ENCODE results near the gene SGPL1. TPM values are rescaled to one million over a fixed set of nuclear protein-coding genes. Genes with fewer than 3 reads are reported as not detected.

The SGPL1 gene
- total RNA-seq, 5 donors from 2014 or later (not counting 1 experiment from before 2014, with no cell fraction given): 25.0 to 36.8 (median 27.9) TPM

DNA sequence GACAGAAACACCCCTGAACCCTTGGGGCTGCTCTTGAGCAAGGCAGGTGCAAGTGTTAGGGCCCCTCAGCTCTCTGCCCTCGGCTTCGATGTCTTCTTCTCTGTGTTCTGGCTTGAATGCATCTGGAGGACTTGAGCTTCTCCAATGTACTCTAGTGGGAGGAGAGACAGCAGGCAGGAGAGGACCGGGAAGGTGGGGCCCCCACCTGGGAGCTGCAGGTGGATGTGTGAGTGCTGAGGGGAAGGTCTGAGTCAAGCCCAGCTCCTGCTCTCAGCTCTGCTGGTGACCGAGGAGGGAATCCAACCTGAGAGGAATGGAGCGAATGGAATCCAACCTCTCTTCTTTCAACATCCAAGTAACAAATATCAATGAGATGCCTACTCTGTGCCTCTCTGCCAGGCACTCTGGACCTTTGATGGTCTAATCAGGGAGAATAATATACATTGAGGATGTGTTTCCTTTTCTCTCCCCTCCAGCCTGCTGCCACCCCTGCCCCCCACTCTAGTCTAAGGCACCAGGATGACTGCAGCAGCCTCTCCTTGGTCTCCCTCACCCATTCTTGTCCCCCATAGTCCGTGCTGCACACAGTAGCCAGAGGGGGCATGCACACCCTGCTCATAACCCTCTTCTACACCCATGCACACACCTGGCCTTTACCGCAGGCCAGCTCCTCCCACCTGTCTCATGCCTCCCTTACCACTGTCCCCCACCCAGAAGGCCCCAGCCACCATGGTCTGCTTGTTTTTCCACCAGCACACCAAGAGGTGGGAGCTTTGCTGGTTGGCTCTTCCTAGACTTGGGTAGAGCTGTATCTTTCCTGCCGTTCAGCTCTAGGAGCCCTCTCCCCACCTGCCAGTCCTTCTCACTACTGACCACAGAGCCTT lies 44.2 kb upstream of the SGPL1 start:
- no peak overlapping the region for H3K4me3 ChIP-seq (ENCODE audit: control insufficient read depth in 1 of 2, extremely low read depth in 1 of 2, low read length in 1 of 2)
- 64% methylated on average over 3 of the region's 8 CpGs for WGBS (ENCODE audit: insufficient coverage)
- no peaks in the 10 kb centered on the region for H3K9me3 Mint-ChIP-seq
- CTCF ChIA-PET: no interaction called here
- peak in 1 of 35 experiments; percentile 1 for DNase-seq
- no peaks in the 10 kb centered on the region for H3K36me3 Mint-ChIP-seq
- no peaks in the 10 kb centered on the region for H3K36me3 ChIP-seq (ENCODE audit: control insufficient read depth in 2 of 2, extremely low read depth in 1 of 2, insufficient read depth in 1 of 2, low read length in 1 of 2)
- H3K9me3 ChIP-seq: no peaks in the 10 kb centered on the region
- H3K27me3 ChIP-seq (replicated peaks in 1 of 2; ENCODE audit: control insufficient read depth in 2 of 2, extremely low read depth in 1 of 2, insufficient read depth in 2 of 2, low read length in 1 of 2): no peaks in the 10 kb centered on the region
- H3K4me1 ChIP-seq (ENCODE audit: control insufficient read depth in 1 of 2, extremely low read depth in 1 of 2, insufficient read depth in 2 of 2, low read length in 2 of 2): no peaks in the 10 kb centered on the region
- no peaks in the 10 kb centered on the region for H3K4me1 Mint-ChIP-seq
- no peak overlapping the region for H3K27ac ChIP-seq (ENCODE audit: low read length)
- no peak overlapping the region for H3K4me3 Mint-ChIP-seq
- H3K27me3 Mint-ChIP-seq: no peaks in the 10 kb centered on the region
- ATAC-seq (replicated peaks in 1 of 4): no peak
- POLR2A ChIA-PET: no interaction called here
- no peak overlapping the region for H3K27ac Mint-ChIP-seq

DNA sequence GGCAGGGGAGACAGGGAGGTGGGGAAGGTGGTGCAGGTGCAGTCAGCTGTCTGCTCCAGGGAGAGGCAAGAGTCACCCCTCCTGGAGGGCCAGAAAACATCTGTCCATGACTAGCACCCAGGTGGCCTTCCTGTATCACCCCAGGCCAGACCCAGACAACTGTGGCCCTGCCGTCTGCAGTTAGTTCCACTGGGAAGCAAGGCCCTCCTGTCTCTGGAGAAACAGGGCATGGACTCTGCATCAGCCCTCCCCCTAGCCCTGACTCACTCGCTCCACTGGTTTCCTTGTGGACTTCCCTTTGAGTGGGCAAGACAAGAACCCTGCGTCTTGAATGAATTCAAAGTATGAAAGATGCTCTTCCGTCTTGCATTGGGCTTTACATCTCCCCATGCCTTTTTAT lies 43.1 kb upstream of the SGPL1 start:
- H3K4me1 ChIP-seq (ENCODE audit: control insufficient read depth in 1 of 2, extremely low read depth in 1 of 2, insufficient read depth in 2 of 2, low read length in 2 of 2): no peaks in the 10 kb centered on the region
- H3K27me3 Mint-ChIP-seq: no peaks in the 10 kb centered on the region
- H3K4me3 Mint-ChIP-seq: no peak overlapping the region
- no peak for ATAC-seq (replicated peaks in 1 of 4)
- H3K27ac ChIP-seq (ENCODE audit: low read length): no peak overlapping the region
- H3K9me3 ChIP-seq: no peaks in the 10 kb centered on the region
- ChIA-PET POLR2A (no interaction called here), CTCF (no interaction called here)
- no peaks in the 10 kb centered on the region for H3K27me3 ChIP-seq (replicated peaks in 1 of 2; ENCODE audit: control insufficient read depth in 2 of 2, extremely low read depth in 1 of 2, insufficient read depth in 2 of 2, low read length in 1 of 2)
- WGBS (ENCODE audit: insufficient coverage): 75% methylated on average over 1 of the region's 4 CpGs
- H3K4me3 ChIP-seq (ENCODE audit: control insufficient read depth in 1 of 2, extremely low read depth in 1 of 2, low read length in 1 of 2): no peak overlapping the region
- no peak overlapping the region for H3K27ac Mint-ChIP-seq
- no peaks in the 10 kb centered on the region for H3K36me3 Mint-ChIP-seq
- no peaks in the 10 kb centered on the region for H3K4me1 Mint-ChIP-seq
- no peaks in the 10 kb centered on the region for H3K36me3 ChIP-seq (ENCODE audit: control insufficient read depth in 2 of 2, extremely low read depth in 1 of 2, insufficient read depth in 1 of 2, low read length in 1 of 2)
- DNase-seq: peak in 1 of 35 experiments; percentile 2
- no peaks in the 10 kb centered on the region for H3K9me3 Mint-ChIP-seq

DNA sequence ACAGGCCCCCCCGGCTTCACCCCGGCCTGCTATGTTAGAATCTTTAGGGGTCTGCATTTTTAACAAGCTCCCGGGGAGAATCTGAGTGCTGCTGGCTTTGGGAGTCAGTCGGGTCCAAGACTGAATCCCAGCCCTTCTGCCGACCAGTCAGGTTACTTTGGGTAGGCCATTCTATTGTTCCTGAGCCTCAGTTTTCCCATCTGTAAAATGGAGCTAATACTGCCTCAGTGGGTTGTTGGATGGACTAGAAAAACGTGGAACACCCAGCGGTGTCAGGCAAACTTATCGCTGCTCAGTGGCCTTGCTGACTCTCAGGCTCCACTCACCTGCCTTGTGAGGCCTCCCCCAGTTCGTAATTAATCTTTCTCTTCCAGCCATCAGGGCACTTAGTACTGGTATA lies 42.3 kb upstream of the SGPL1 start:
- Histone ChIP-seq H3K27ac (ENCODE audit: low read length) (no peak overlapping the region), H3K9me3 (no peaks in the 10 kb centered on the region), H3K4me3 (ENCODE audit: control insufficient read depth in 1 of 2, extremely low read depth in 1 of 2, low read length in 1 of 2) (no peak overlapping the region), H3K27me3 (replicated peaks in 1 of 2; ENCODE audit: control insufficient read depth in 2 of 2, extremely low read depth in 1 of 2, insufficient read depth in 2 of 2, low read length in 1 of 2) (no peaks in the 10 kb centered on the region), H3K36me3 (ENCODE audit: control insufficient read depth in 2 of 2, extremely low read depth in 1 of 2, insufficient read depth in 1 of 2, low read length in 1 of 2) (no peaks in the 10 kb centered on the region), H3K4me1 (ENCODE audit: control insufficient read depth in 1 of 2, extremely low read depth in 1 of 2, insufficient read depth in 2 of 2, low read length in 2 of 2) (no peaks in the 10 kb centered on the region)
- no peak overlapping the region for H3K27ac Mint-ChIP-seq
- ATAC-seq (replicated peaks in 1 of 4) (no peak), DNase-seq (peak in 1 of 35 experiments; percentile 4)
- H3K4me1 Mint-ChIP-seq: no peaks in the 10 kb centered on the region
- H3K9me3 Mint-ChIP-seq: no peaks in the 10 kb centered on the region
- 80% methylated on average over 2 of the region's 9 CpGs for WGBS (ENCODE audit: insufficient coverage)
- H3K27me3 Mint-ChIP-seq: no peaks in the 10 kb centered on the region
- no peaks in the 10 kb centered on the region for H3K36me3 Mint-ChIP-seq
- ChIA-PET CTCF (interaction anchor here in 1 of 2 donors (0.6 kb wide), 1 partner anchor 232 kb away, joined by 3 read pairs; no protein-coding TSS in a partner anchor), POLR2A (interaction anchor here in 1 of 2 donors (0.6 kb wide), 1 partner anchor 16 kb away, joined by 4 read pairs; no protein-coding TSS in a partner anchor)
- no peak overlapping the region for H3K4me3 Mint-ChIP-seq

DNA sequence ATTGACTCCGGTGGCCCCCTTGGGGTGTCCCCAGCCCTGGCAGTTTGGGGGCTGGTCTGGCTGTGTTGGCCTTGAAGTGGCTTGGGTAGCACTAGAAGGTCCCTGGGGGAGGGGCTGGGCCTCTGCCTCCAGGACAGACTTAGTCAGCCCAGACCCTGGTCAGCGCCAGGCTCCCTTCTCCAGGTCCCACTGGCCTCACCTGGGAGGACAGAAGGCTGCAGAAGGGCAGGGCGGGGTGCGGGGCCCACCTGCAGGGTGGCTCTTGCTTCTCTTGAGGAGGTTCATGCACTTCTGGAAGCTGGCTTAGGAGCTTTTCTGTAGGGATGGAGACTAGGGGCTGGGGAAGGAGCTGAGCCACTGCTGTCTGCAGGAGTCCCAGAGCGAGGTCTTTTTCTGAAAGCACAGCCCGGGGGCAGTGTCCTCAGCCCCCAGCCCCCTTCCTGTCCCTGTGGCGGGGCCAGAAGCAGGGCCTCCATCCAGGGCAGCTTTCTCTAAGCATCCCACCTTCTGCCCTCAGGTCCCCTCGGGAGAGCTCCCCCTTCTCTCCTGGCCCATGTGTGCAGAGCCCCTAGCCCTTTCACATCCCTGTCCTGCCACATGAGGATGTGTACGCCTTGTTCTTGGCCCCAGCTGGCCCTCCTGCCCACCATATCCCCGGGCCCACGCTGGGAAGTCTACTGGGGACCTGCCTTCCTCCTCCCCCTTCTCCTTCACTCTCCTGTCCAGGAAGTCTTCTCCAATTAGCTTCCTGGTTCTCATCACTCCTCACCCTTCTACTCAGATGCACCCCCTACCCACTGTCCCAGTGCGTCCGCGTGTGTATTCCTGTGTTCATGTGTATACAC lies 41.6 kb upstream of the SGPL1 start:
- H3K4me3 Mint-ChIP-seq: no peak overlapping the region
- H3K4me1 Mint-ChIP-seq: no peaks in the 10 kb centered on the region
- ChIA-PET CTCF (interaction anchor here (0.6 kb wide), 2 partner anchors 104 to 233 kb away, joined by 3 read pairs; no protein-coding TSS in a partner anchor), POLR2A (interaction anchor here in 1 of 2 donors (0.6 kb wide), 1 partner anchor 16 kb away, joined by 4 read pairs; no protein-coding TSS in a partner anchor)
- Histone ChIP-seq H3K4me3 (ENCODE audit: control insufficient read depth in 1 of 2, extremely low read depth in 1 of 2, low read length in 1 of 2) (no peak overlapping the region), H3K36me3 (ENCODE audit: control insufficient read depth in 2 of 2, extremely low read depth in 1 of 2, insufficient read depth in 1 of 2, low read length in 1 of 2) (no peaks in the 10 kb centered on the region), H3K9me3 (no peaks in the 10 kb centered on the region), H3K4me1 (ENCODE audit: control insufficient read depth in 1 of 2, extremely low read depth in 1 of 2, insufficient read depth in 2 of 2, low read length in 2 of 2) (no peaks in the 10 kb centered on the region), H3K27me3 (replicated peaks in 1 of 2; ENCODE audit: control insufficient read depth in 2 of 2, extremely low read depth in 1 of 2, insufficient read depth in 2 of 2, low read length in 1 of 2) (no peaks in the 10 kb centered on the region), H3K27ac (ENCODE audit: low read length) (no peak overlapping the region)
- DNase-seq: no peak
- no peaks in the 10 kb centered on the region for H3K27me3 Mint-ChIP-seq
- H3K9me3 Mint-ChIP-seq: no peaks in the 10 kb centered on the region
- WGBS (ENCODE audit: insufficient coverage): 75% methylated on average over 11 of the region's 14 CpGs
- ATAC-seq (replicated peaks in 1 of 4): no peak
- H3K27ac Mint-ChIP-seq: no peak overlapping the region
- H3K36me3 Mint-ChIP-seq: no peaks in the 10 kb centered on the region

DNA sequence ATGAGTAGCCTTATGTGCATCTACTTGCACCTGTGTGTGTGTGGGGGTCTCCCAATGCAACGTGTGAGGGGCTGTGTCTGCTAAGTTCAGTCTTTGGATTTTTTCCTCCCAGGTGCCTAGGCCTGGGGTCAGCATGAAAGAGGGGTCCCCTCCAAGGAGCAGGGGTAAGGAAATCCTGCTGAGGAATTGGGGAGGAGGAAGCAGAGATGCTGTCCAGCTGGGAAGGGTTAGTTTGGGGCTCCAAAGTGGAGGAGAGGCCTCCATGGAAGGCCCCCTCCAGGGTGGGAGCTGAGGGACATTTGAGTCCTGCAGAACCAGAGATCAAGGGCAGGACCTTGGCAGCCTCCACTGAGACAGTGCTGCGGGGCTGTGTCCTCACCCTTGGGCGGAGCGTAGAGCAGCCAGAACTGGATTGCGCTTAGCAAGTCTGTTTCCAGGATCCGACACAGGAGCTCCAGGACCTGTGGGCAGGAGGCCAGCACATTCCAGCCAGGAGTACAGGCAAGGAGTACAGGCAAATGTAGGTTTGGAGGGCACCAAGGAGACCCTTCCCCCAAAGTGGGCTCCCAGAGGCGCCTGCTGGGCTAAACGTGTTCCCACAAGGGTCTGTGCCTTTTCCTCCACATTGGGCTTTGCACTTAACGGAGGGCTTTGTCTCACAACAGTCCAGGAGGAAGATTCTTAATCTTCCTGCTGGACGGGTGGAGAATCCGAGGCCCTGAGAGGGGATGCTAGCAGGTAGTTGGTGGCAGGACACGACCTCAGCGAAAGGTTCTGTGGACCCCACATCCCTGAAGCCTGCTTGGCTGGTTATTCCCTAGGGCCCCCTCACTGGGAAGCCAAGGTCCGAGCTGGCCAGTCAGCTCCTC lies 40.7 kb upstream of the SGPL1 start:
- H3K27me3 ChIP-seq (replicated peaks in 1 of 2; ENCODE audit: control insufficient read depth in 2 of 2, extremely low read depth in 1 of 2, insufficient read depth in 2 of 2, low read length in 1 of 2): no peaks in the 10 kb centered on the region
- ChIA-PET CTCF (interaction anchor here in 1 of 2 donors (0.6 kb wide), 1 partner anchor 103 kb away, joined by 3 read pairs; no protein-coding TSS in a partner anchor), POLR2A (no interaction called here)
- no peaks in the 10 kb centered on the region for H3K9me3 Mint-ChIP-seq
- no peaks in the 10 kb centered on the region for H3K4me1 Mint-ChIP-seq
- no peaks in the 10 kb centered on the region for H3K9me3 ChIP-seq
- no peak overlapping the region for H3K27ac ChIP-seq (ENCODE audit: low read length)
- H3K4me3 Mint-ChIP-seq: no peak overlapping the region
- H3K27me3 Mint-ChIP-seq: no peaks in the 10 kb centered on the region
- H3K27ac Mint-ChIP-seq: no peak overlapping the region
- ATAC-seq (replicated peaks in 1 of 4): no peak
- peak in 1 of 35 experiments; percentile 5 for DNase-seq
- no peaks in the 10 kb centered on the region for H3K4me1 ChIP-seq (ENCODE audit: control insufficient read depth in 1 of 2, extremely low read depth in 1 of 2, insufficient read depth in 2 of 2, low read length in 2 of 2)
- 83% methylated on average over 8 of the region's 14 CpGs for WGBS (ENCODE audit: insufficient coverage)
- no peaks in the 10 kb centered on the region for H3K36me3 ChIP-seq (ENCODE audit: control insufficient read depth in 2 of 2, extremely low read depth in 1 of 2, insufficient read depth in 1 of 2, low read length in 1 of 2)
- no peak overlapping the region for H3K4me3 ChIP-seq (ENCODE audit: control insufficient read depth in 1 of 2, extremely low read depth in 1 of 2, low read length in 1 of 2)
- no peaks in the 10 kb centered on the region for H3K36me3 Mint-ChIP-seq

All from T-cell (primary cell).